ENCODE data around the gene PRKACA.
"Not testable (repeated sequence)": the region's sequence is repeated elsewhere in the genome, so short reads cannot be mapped to it uniquely, and the experiment has no call there.

Gene PRKACA

GRCh38 chr19:14051980-14052379 lies 65.6 kb downstream of the PRKACA start:
- no peak for DNase-seq (ENCODE audit: low read depth in 1 of 2, low spot score in 1 of 2)

DNA sequence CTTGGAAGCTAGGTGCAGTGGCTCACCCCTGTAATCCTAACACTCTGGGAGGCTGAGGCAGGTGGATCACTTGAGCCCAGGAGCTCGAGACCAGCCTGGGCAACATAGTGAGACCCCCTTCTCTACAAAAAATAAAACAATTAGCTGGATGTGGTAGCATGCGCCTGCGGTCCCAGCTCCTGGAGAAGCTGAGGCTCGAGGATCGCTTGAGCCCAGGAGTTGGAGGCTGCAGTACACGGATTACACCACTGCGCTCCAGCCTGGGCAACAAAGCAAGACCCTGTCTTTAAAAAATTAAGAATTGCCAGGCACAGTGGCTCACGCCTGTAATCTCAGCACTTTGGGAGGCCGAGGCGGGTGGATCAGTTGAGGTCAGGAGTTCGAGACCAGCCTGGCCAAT lies 66.6 kb downstream of the PRKACA start:
- DNase-seq (ENCODE audit: low read depth in 1 of 2, low spot score in 1 of 2) = not testable (repeated sequence)

DNA sequence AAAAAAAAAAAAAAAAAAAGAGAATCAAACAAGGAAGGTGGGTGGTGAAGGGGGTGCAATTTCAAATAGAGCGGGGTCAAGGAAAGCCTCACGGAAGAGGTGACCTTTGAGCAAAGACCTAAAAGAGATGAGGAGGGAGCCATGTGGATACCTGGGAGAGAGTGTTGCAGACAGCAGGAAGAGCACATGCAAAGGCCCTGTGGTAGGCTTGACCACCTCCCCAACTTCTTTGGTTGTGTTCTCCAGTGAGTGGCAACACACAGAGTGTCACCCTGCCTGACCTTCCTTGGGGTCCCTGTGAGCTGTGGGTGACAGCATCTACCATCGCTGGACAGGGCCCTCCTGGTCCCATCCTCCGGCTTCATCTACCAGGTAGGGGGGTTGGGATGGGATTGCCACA lies 67.0 kb downstream of the PRKACA start:
- no peak for DNase-seq (ENCODE audit: low read depth in 1 of 2, low spot score in 1 of 2)

- peak; percentile 54 to 76 for DNase-seq (ENCODE audit: low read depth in 1 of 2, low spot score in 1 of 2)
Observed at GRCh38 chr19:14048443-14049153, 69.0 kb downstream of the PRKACA start.

GRCh38 chr19:14047866-14048265 lies 69.7 kb downstream of the PRKACA start:
- DNase-seq (ENCODE audit: low read depth in 1 of 2, low spot score in 1 of 2) = not testable (repeated sequence)

DNA sequence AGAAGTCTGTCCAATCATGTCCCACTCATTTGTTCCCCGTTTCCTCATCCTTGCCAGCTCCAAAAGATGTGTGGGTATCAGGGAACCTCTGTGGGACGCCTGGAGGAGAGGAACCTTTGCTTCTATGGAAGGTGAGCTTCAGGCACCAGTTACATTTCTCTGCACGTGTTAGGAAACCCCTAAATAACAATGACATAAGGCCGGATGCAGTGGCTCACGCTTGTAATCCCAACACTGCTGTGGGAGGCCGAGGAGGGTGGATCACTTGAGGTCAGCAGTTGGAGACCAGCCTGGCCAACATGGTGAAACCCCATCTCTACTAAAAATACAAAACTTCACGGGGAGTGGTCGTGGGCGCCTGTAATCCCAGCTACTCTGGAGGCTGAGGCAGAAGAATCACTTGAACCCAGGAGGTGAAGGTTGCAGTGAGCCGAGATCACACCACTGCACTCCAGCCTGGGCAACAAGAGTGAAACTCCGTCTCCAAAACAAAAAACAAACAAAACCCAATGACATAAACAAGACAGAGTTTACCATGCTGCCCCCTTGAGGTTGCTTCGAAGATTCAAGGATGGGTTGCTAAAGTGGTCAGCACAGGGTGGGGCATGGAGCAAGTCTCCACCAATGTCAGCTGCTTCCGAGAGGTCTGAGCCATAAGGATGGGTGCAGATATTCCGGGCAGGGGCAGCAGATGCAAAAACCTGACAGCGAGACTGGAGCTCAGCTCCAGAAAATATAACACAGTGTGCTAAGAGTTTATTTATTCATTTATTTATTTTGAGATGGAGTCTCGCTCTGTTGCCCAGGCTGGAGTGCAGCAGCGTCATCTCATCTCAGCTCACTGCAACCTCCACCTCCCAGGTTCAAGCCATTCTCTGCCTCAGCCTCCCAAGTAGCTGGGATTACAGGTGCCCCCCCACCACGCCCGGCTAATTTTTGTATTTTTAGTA lies 74.6 kb downstream of the PRKACA start:
- DNase-seq (ENCODE audit: low read depth in 1 of 2, low spot score in 1 of 2) = not testable (repeated sequence)
